HCT116 (cell line): ENCODE results near the gene RPL10. TPM values are rescaled to one million over a fixed set of nuclear protein-coding genes. Genes with fewer than 3 reads are reported as not detected.

ENCODE experiments used
- ATAC-seq: fragments of 200-7000 bp; cut with Tn5 transposase; 2 replicates; pipeline ENCODE4 v1.9.1; 2020; ENCODE audit warnings: mild to moderate bottlenecking, moderate library complexity
- BruUV-seq: library from RNA; stranded (reverse); fragments of 400-500 nt; replicated peaks from 2 replicates; lab custom pipeline; 2021; lab: Mats Ljungman, UMichigan
- CTCF ChIA-PET: fragments of 300-600 bp; sonication (Branson Sonifier 250); formaldehyde crosslinking; loops from one replicate; lab custom pipeline; 2021; ENCODE audit warnings: antibody characterized with exemption; lab: Charles Lee
- POLR2A ChIA-PET: fragments of 300-600, 350-600 bp; sonication (Branson Sonifier 250); formaldehyde crosslinking; loops from one replicate; lab custom pipeline; 2021; ENCODE audit warnings: antibody characterized with exemption; lab: Charles Lee
- RAD21 ChIA-PET, 2 experiments: fragments of 300-600 bp; sonication (Branson Sonifier 250); formaldehyde crosslinking; loops; one replicate each; lab custom pipeline; 2023; ENCODE audit warnings: low total read pairs in 2 of 2; ENCODE audit not compliant: uncharacterized antibody in 2 of 2, unreplicated experiment in 2 of 2, low non-redundant PET in 1 of 2; lab: Charles Lee
- DNase-seq: peaks from one replicate; pipeline ENCODE4 v3.0.0-alpha.2; 2010; ENCODE audit warnings: low read depth, low spot score
- H2AFZ ChIP-seq: fragments of 200-600 bp; shearing (Covaris generic), sonication (generic); 2 replicates; pipeline ENCODE4 v1.6.1; 2017; ENCODE audit warnings: low read depth, mixed run types, mixed read lengths, antibody characterized with exemption, low read length; ENCODE audit not compliant: poor library complexity, severe bottlenecking
- H3K27ac ChIP-seq: 2 replicates; pipeline ENCODE4 v1.5.1; 2012; ENCODE audit warnings: low read depth, low read length
- H3K27me3 ChIP-seq: fragments of 200-600 bp; sonication (generic); 2 replicates; pipeline ENCODE4 v1.6.1; 2016; ENCODE audit warnings: mixed run types, low read length, mixed read lengths; ENCODE audit not compliant: insufficient read depth
- H3K36me3 ChIP-seq, 2 experiments: fragments of 200-500 bp in 1 of 2; fragments of 200-600 bp in 1 of 2; sonication (Bioruptor generic) in 1 of 2; sonication (generic) in 1 of 2; 2 replicates each; pipeline versions ENCODE4 v1.5.1 to v1.6.1; 2014 to 2016; ENCODE audit warnings: low read length in 2 of 2, inconsistent platforms in 1 of 2, mixed read lengths in 1 of 2, mixed run types in 1 of 2; ENCODE audit not compliant: insufficient read depth in 2 of 2, control insufficient read depth in 1 of 2
- H3K4me1 ChIP-seq, 2 experiments: fragments of 200-600 bp in 1 of 2; sonication (generic) in 1 of 2; 2 replicates each; pipeline versions ENCODE4 v1.5.1 to v1.6.1; 2012 to 2017; ENCODE audit warnings: low read length in 2 of 2, inconsistent platforms in 1 of 2, mild to moderate bottlenecking in 1 of 2, mixed read lengths in 1 of 2, mixed run types in 1 of 2, moderate library complexity in 1 of 2; ENCODE audit not compliant: insufficient read depth in 2 of 2, control insufficient read depth in 1 of 2
- H3K4me2 ChIP-seq: fragments of 200-600 bp; sonication (generic); 2 replicates; pipeline ENCODE4 v1.6.1; 2017; ENCODE audit warnings: mixed run types, low read length, mixed read lengths
- H3K4me3 ChIP-seq, 2 experiments: fragments of 200-600 bp in 1 of 2; sonication (generic) in 1 of 2; replicated peaks in 1 of 2; 2 replicates each; pipeline ENCODE4 v1.5.1; 2011 to 2016; ENCODE audit warnings: low read length in 2 of 2, control low read depth in 1 of 2, low read depth in 1 of 2, mild to moderate bottlenecking in 1 of 2, mixed read lengths in 1 of 2, mixed run types in 1 of 2
- H3K79me2 ChIP-seq: fragments of 200-600 bp; sonication (generic); 2 replicates; pipeline ENCODE4 v1.6.1; 2017; ENCODE audit warnings: mild to moderate bottlenecking, mixed run types, low read length, moderate library complexity, mixed read lengths; ENCODE audit not compliant: insufficient read depth
- H3K9ac ChIP-seq: fragments of 200-600 bp; sonication (generic); 2 replicates; pipeline ENCODE4 v1.6.1; 2016; ENCODE audit warnings: low read length, mixed read lengths
- H3K9me2 ChIP-seq: fragments of 200-600 bp; sonication (generic), shearing (Covaris generic); 2 replicates; pipeline ENCODE4 v1.6.1; 2017; ENCODE audit warnings: mixed run types, mild to moderate bottlenecking, moderate library complexity; ENCODE audit not compliant: insufficient read depth
- H3K9me3 ChIP-seq, 2 experiments: fragments of 200-500 bp in 1 of 2; fragments of 200-600 bp in 1 of 2; sonication (Bioruptor generic) in 1 of 2; sonication (generic) in 1 of 2; 2 replicates each; pipeline ENCODE4 v1.6.1; 2014 to 2017; ENCODE audit warnings: low read length in 2 of 2, mixed read lengths in 2 of 2, inconsistent platforms in 1 of 2, low read depth in 1 of 2, mild to moderate bottlenecking in 1 of 2, mixed run types in 1 of 2, moderate library complexity in 1 of 2; ENCODE audit not compliant: control insufficient read depth in 1 of 2, insufficient read depth in 1 of 2
- H4K20me1 ChIP-seq: fragments of 200-600 bp; sonication (generic), shearing (Covaris generic); 2 replicates; pipeline ENCODE4 v1.6.1; 2017; ENCODE audit warnings: mixed run types, mild to moderate bottlenecking, moderate library complexity; ENCODE audit not compliant: insufficient read depth
- CBX3 ChIP-seq: IDR thresholded peaks from 2 replicates; pipeline ENCODE4 v1.6.1; 2012; ENCODE audit warnings: low read depth
- CEBPB ChIP-seq: IDR thresholded peaks from 2 replicates; pipeline ENCODE4 v1.6.1; 2012; ENCODE audit warnings: low read depth
- EGR1 ChIP-seq: IDR thresholded peaks from 2 replicates; pipeline ENCODE4 v1.6.1; 2012; ENCODE audit warnings: low read depth
- ELF1 ChIP-seq: IDR thresholded peaks from 2 replicates; pipeline ENCODE4 v1.6.1; 2012; ENCODE audit warnings: low read depth, borderline replicate concordance
- EZH2 ChIP-seq: fragments of 200-600 bp; sonication (generic); IDR thresholded peaks from 2 replicates; pipeline ENCODE4 v1.6.1; 2017; ENCODE audit warnings: antibody characterized with exemption, mixed run types
- EZH2phosphoT487 ChIP-seq: fragments of 200-600 bp; IDR thresholded peaks from 2 replicates; pipeline ENCODE4 v1.6.1; 2018; ENCODE audit warnings: antibody characterized with exemption, borderline replicate concordance
- FOSL1 ChIP-seq: IDR thresholded peaks from 2 replicates; pipeline ENCODE4 v1.6.1; 2012; ENCODE audit warnings: low read depth
- JUND ChIP-seq: IDR thresholded peaks from 2 replicates; pipeline ENCODE4 v1.6.1; 2012
- POLR2A ChIP-seq: IDR thresholded peaks from 2 replicates; pipeline ENCODE4 v1.7.0; 2011; ENCODE audit warnings: borderline replicate concordance; ENCODE audit not compliant: insufficient read depth, insufficient read length; ENCODE audit errors: extremely low read depth
- POLR2AphosphoS5 ChIP-seq: IDR thresholded peaks from 2 replicates; pipeline ENCODE4 v1.6.1; 2011; ENCODE audit warnings: mild to moderate bottlenecking, low read depth, low read length, moderate library complexity
- SIN3A ChIP-seq: IDR thresholded peaks from 2 replicates; pipeline ENCODE4 v1.6.1; 2012; ENCODE audit warnings: low read depth
- SP1 ChIP-seq: IDR thresholded peaks from 2 replicates; pipeline ENCODE4 v1.6.1; 2012; ENCODE audit warnings: low read depth
- SRF ChIP-seq: IDR thresholded peaks from 2 replicates; pipeline ENCODE4 v1.6.1; 2012; ENCODE audit warnings: low read depth
- TCF7L2 ChIP-seq: IDR thresholded peaks from 2 replicates; pipeline ENCODE4 v1.7.0; 2011; ENCODE audit warnings: borderline replicate concordance, inconsistent platforms; ENCODE audit not compliant: insufficient read depth, insufficient read length; ENCODE audit errors: extremely low read depth
- YY1 ChIP-seq: IDR thresholded peaks from 2 replicates; pipeline ENCODE4 v1.6.1; 2011; ENCODE audit warnings: low read length, low read depth, moderate library complexity, mild to moderate bottlenecking; ENCODE audit not compliant: insufficient replicate concordance; ENCODE audit errors: extremely low read depth
- ZFX ChIP-seq: fragments of 450-650 bp; IDR thresholded peaks from 2 replicates; pipeline ENCODE4 v1.6.1; 2017
- ZNF274 ChIP-seq: fragments of 200-500 bp; sonication (Bioruptor generic); IDR thresholded peaks from 2 replicates; pipeline ENCODE4 v1.6.1; 2014; ENCODE audit warnings: mild to moderate bottlenecking, low read depth, low read length, inconsistent platforms
- intact Hi-C: fragments of 100-400 bp; cut with micrococcal nuclease; formaldehyde crosslinking; loops from 2 replicates; pipeline ENCODE4 v1.10.0; 2022
- total RNA-seq: library from RNA; stranded (reverse); gene quantifications from one replicate; pipeline ENCODE4 v1.2.1, GENCODE V29; 2021; ENCODE audit not compliant: unreplicated experiment
- TF ChIP-seq, protein P1 (sequence below): IDR thresholded peaks from 2 replicates; pipeline ENCODE4 v1.6.1; 2012
- TF ChIP-seq, protein P2 (sequence below): IDR thresholded peaks from 2 replicates; pipeline ENCODE4 v1.6.1; 2012; ENCODE audit warnings: low read depth
- TF ChIP-seq, protein P3 (sequence below): IDR thresholded peaks from 2 replicates; pipeline ENCODE4 v1.6.1; 2012

Gene RPL10
- total RNA-seq, 1 experiment from 2014 or later: 3,069 TPM

DNA sequence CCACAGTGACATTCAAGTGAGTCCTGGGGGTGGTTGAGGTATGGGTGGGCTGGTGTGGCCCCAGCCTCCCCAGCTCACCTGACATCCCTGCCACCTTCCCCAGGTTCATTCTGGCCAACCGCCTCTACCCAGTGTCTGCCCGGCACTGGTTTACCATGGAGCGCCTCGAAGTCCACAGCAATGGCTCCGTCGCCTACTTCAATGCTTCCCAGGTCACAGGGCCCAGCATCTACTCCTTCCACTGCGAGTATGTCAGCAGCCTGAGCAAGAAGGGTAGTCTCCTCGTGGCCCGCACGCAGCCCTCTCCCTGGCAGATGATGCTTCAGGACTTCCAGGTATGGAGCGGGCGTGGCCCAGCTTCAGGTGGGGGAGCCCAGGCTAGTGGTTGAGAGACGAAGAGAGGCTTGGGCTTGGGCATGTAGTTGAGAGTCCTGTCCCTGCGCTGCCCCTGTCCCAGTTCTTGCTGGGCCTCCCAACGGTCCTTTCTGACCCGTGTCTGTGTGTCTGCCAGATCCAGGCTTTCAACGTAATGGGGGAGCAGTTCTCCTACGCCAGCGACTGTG lies 37.1 kb downstream of the RPL10 start:
- Histone ChIP-seq H3K4me2 (no peak overlapping the region), H3K27ac (no peak overlapping the region), H2AFZ (no peak overlapping the region), H3K4me1 (peaks cover 3 to 13% of the 10 kb centered on the region in 2 experiments; a peak in 2 of 4 replicates), H3K9me2 (no peaks in the 10 kb centered on the region), H3K9ac (no peak overlapping the region), H3K79me2 (peaks cover 28% of the 10 kb centered on the region), H3K27me3 (no peaks in the 10 kb centered on the region), H3K36me3 (no peaks in the 10 kb centered on the region), H3K9me3 (no peaks in the 10 kb centered on the region), H4K20me1 (no peaks in the 10 kb centered on the region), H3K4me3 (no peak overlapping the region)
- intact Hi-C loops: no loop called here
- no TSS peak for BruUV-seq
- POLR2A ChIA-PET: no interaction called here
- TF ChIP-seq POLR2A: no peak
- no peak for TF ChIP-seq EZH2
- TF ChIP-seq, protein P1, sequence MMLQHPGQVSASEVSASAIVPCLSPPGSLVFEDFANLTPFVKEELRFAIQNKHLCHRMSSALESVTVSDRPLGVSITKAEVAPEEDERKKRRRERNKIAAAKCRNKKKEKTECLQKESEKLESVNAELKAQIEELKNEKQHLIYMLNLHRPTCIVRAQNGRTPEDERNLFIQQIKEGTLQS: no peak
- TF ChIP-seq ZNF274: no peak
- no peak for TF ChIP-seq CEBPB
- TF ChIP-seq FOSL1: no peak
- no peak for TF ChIP-seq ELF1
- TF ChIP-seq, protein P2, sequence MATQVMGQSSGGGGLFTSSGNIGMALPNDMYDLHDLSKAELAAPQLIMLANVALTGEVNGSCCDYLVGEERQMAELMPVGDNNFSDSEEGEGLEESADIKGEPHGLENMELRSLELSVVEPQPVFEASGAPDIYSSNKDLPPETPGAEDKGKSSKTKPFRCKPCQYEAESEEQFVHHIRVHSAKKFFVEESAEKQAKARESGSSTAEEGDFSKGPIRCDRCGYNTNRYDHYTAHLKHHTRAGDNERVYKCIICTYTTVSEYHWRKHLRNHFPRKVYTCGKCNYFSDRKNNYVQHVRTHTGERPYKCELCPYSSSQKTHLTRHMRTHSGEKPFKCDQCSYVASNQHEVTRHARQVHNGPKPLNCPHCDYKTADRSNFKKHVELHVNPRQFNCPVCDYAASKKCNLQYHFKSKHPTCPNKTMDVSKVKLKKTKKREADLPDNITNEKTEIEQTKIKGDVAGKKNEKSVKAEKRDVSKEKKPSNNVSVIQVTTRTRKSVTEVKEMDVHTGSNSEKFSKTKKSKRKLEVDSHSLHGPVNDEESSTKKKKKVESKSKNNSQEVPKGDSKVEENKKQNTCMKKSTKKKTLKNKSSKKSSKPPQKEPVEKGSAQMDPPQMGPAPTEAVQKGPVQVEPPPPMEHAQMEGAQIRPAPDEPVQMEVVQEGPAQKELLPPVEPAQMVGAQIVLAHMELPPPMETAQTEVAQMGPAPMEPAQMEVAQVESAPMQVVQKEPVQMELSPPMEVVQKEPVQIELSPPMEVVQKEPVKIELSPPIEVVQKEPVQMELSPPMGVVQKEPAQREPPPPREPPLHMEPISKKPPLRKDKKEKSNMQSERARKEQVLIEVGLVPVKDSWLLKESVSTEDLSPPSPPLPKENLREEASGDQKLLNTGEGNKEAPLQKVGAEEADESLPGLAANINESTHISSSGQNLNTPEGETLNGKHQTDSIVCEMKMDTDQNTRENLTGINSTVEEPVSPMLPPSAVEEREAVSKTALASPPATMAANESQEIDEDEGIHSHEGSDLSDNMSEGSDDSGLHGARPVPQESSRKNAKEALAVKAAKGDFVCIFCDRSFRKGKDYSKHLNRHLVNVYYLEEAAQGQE: no peak
- TF ChIP-seq YY1: no peak
- TF ChIP-seq EZH2phosphoT487: no peak
- TF ChIP-seq SRF: no peak
- TF ChIP-seq, protein P3, sequence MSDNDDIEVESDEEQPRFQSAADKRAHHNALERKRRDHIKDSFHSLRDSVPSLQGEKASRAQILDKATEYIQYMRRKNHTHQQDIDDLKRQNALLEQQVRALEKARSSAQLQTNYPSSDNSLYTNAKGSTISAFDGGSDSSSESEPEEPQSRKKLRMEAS: no peak
- TF ChIP-seq EGR1: no peak
- no peak for TF ChIP-seq SP1
- TF ChIP-seq ZFX: no peak
- TF ChIP-seq POLR2AphosphoS5: no peak
- no peak for TF ChIP-seq TCF7L2
- no peak for TF ChIP-seq SIN3A
- TF ChIP-seq JUND: no peak
- no peak for TF ChIP-seq CBX3
- ATAC-seq: no peak
- CTCF ChIA-PET: interaction anchor here (0.8 kb wide), 1 partner anchor 10 kb away, joined by 4 read pairs; no protein-coding TSS in a partner anchor
- DNase-seq: no peak
- RAD21 ChIA-PET: interaction anchor here in 1 of 2 experiments (0.5 kb wide), 1 partner anchor 21 kb away, joined by 3 read pairs; no protein-coding TSS in a partner anchor
